ENCODE data around the gene KLHL12.

DNA sequence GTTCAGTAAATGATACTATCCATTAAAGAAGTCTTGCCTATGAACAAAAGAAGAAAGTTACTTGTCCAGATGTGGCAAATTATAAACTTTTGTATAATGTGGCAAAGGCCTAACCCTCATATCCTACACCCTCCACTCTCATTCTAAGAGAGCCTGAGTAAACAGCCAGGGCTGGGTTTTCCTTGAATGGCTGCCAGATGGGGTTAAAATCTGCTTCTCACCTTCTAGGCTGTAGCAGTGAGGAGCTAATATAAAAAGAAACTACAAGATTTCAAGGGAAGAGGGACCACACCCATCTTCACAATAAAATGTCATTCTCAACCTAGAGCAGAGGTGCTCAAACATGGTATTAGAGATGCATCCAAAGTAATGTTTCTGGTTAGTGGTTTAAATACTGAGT lies 47.0 kb downstream of the KLHL12 start:
- no peak for TF ChIP-seq EZH2 (IDR thresholded peaks at IDR 0.05; ENCODE audit: insufficient read depth, low read length)
- TF ChIP-seq, protein P1, sequence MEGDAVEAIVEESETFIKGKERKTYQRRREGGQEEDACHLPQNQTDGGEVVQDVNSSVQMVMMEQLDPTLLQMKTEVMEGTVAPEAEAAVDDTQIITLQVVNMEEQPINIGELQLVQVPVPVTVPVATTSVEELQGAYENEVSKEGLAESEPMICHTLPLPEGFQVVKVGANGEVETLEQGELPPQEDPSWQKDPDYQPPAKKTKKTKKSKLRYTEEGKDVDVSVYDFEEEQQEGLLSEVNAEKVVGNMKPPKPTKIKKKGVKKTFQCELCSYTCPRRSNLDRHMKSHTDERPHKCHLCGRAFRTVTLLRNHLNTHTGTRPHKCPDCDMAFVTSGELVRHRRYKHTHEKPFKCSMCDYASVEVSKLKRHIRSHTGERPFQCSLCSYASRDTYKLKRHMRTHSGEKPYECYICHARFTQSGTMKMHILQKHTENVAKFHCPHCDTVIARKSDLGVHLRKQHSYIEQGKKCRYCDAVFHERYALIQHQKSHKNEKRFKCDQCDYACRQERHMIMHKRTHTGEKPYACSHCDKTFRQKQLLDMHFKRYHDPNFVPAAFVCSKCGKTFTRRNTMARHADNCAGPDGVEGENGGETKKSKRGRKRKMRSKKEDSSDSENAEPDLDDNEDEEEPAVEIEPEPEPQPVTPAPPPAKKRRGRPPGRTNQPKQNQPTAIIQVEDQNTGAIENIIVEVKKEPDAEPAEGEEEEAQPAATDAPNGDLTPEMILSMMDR (IDR thresholded peaks at IDR 0.05; ENCODE audit: insufficient read depth, low read depth, low read length): no peak

Data from astrocyte (in vitro differentiated cells and primary cell).